Endometrial microvascular endothelial cells (primary cell): ENCODE measurements around the gene PIM1. TPM values are rescaled to one million over a fixed set of nuclear protein-coding genes. Genes with fewer than 3 reads are reported as not detected.
"Not testable (repeated sequence)": the region's sequence is repeated elsewhere in the genome, so short reads cannot be mapped to it uniquely, and the experiment has no call there.

Source experiments
- in situ Hi-C: cut with HindIII; loops from 2 replicates; pipeline ENCODE4 v1.10.0; 2017; ENCODE audit warnings: low sequenced_read_pairs, low pct_unique_long_range_greater_than_20kb; ENCODE audit errors: inconsistent ontology term
- total RNA-seq: library from RNA; depleted of rRNA; stranded (reverse); fragments of >200 nt; gene quantifications from one replicate; pipeline ENCODE4 v1.2.3, GENCODE V29; 2015; ENCODE audit errors: inconsistent ontology term

Gene PIM1
- total RNA-seq, 1 donor from 2014 or later, result 3.3 TPM

- in situ Hi-C loops, result no loop called here
These were observed 13.0 kb downstream of the PIM1 start for GRCh38 chr6:37182736-37183590.

- in situ Hi-C loops, result not testable (repeated sequence)
These were observed 16.2 kb downstream of the PIM1 start for GRCh38 chr6:37185949-37186720.

GRCh38 chr6:37187321-37188022, 17.5 kb downstream of the PIM1 start:
- in situ Hi-C loops, result no loop called here

- in situ Hi-C loops, result no loop called here
These were observed 19.1 kb downstream of the PIM1 start for GRCh38 chr6:37188962-37189510.

- in situ Hi-C loops, result no loop called here
These were observed 20.2 kb downstream of the PIM1 start for GRCh38 chr6:37190159-37190535.

DNA sequence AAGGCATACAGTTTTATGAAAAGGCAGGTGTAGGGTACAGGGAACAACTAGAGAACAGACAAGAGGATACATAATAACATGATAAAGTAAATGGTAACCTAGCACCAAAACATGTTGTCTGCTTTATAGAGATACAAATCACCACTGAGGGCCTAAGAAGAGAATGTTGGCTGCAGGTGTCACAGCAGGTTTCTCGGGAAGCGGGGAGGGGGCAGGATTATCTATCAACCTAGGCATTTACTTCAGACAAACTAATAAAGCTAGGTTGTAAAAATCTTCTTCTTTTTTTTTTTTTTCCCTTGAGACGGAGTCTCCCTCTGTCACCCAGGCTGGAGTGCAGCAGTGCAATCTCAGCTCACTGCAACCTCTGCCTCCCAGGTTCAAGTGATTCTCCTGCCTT, 22.7 kb downstream of the PIM1 start:
- in situ Hi-C loops, result no loop called here

DNA sequence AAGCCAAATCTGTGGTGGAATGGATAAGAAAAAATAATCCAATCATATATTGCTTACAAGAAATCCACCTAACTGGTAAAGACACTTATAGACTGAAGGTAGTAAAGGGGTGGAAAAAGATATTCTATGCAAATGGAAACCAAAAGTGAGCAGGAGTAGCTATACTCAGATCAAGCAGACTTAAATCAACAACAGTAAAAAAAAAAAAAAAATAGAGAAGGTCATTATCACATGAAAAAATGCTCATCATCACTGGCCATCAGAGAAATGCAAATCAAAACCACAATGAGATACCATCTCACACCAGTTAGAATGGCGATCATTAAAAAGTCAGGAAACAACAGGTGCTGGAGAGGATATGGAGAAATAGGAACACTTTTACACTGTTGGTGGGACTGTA, 24.9 kb downstream of the PIM1 start:
- in situ Hi-C loops, result not testable (repeated sequence)

DNA sequence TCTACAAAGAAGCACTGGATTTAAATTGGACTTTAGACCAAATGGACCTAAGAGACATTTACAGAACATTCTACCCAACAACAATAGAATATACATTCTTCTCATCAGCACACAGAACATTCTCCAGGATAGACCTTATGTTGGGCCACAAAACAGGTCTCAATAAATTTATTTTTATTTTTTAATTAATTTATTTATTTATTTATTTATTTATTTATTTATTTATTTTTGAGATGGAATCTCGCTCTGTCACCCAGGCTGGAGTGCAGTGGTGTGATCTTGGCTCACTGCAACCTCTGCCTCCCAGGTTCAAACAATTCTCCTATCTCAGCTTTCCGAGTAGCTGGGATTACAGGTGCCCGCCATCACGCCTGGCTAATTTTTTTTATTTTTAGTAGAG, 26.5 kb downstream of the PIM1 start:
- in situ Hi-C loops, result not testable (repeated sequence)

- in situ Hi-C loops, result no loop called here
These were observed 30.1 kb downstream of the PIM1 start for GRCh38 chr6:37200085-37200484.

DNA sequence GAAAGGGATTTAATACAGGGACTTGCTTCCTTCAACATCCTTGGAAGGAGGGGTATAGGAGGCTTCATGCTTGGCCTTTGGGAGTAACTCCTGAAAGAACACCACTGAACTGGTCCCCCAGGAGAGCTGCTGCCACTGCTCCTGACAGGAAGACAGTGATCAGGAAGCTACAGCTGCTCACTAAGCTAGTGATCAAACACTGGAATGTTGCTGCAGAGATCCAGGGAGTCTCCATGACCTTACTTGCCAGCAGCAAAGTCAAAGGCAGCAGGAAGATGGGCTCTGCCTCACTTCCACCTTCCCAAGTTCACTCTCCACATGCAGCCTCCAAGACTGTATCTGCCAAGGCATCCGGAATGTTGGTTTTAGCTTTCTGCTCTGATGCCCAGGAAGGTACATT, 31.8 kb downstream of the PIM1 start:
- in situ Hi-C loops, result no loop called here

DNA sequence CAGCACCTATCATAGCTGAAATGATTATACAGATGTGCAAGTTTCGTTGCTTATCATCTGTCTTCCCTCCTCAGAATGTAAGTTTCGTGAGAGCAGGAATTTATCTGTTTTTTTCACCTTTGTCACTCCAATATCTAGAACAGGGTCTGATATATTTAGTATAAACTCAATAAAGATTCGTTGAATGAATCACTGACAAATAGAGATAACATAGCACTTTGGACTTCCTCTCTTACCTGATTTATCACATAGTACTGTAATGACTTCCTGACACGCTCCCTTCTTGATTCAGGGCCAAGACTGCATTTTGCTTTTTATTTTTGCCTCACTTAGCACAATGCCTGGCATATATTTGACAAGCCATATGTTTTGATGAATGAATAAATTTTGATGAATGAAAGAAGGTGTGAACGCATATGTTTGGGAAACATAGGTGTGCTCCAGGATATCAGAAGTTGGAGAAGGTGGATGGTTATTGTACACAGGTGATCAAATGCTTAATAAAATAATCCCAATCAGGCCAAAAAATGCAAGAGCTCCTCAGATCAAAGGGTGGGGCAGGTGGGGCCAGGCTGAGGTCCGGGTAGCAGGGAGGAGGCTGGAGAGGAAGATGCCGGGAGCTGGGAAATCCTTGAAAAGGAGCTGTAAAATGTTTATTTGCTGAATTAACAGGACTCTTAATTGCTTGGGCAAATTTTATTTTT, 33.0 kb downstream of the PIM1 start:
- in situ Hi-C loops, result no loop called here

DNA sequence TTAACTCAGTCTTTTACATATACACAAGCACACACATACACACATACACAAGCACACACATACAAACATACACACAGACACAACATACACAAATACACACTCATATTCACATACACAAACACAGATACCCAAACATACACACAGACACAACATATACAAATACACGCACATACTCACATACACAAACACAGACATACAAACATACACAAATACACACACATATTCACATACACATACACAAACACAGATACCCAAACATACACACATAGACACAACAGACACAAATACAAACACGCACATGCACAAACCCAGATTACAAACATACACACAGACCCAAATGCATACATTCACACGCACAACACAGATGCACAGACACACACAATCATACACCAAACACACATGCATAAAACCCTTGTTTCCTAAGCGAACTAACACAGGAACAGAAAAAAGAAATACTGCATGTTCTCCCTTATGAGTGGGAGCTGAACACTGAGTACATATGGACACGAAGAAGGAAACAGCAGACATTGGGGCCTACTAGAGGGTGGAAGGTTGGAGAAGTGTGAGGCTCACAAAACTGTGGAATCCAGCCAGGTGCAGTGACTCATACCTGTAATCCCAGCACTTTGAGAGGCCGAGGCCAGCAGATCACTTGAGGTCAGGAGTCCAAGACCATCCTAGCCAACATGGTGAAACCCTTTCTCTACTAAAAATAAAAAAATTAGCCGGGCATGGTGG, 34.2 kb downstream of the PIM1 start:
- in situ Hi-C loops, result no loop called here

GRCh38 chr6:37205175-37205996, 35.4 kb downstream of the PIM1 start:
- in situ Hi-C loops, result no loop called here

GRCh38 chr6:37205997-37206340, 36.0 kb downstream of the PIM1 start:
- in situ Hi-C loops, result no loop called here

GRCh38 chr6:37206622-37207021, 36.7 kb downstream of the PIM1 start:
- in situ Hi-C loops, result no loop called here

GRCh38 chr6:37207903-37208456, 38.0 kb downstream of the PIM1 start:
- in situ Hi-C loops, result no loop called here

- in situ Hi-C loops, result no loop called here
These were observed 38.8 kb downstream of the PIM1 start for GRCh38 chr6:37208793-37209192.
